Activated naive CD4-positive, alpha-beta T cell treated with anti-CD3 and anti-CD28 coated beads, Interleukin-2, amount 50 U/mL, for 16 hours (primary cell): ENCODE data around the gene LMF1.

Experiments used
- DNase-seq: peaks from one replicate; pipeline ENCODE4 v3.0.0-alpha.2; 2020

The LMF1 gene

DNA sequence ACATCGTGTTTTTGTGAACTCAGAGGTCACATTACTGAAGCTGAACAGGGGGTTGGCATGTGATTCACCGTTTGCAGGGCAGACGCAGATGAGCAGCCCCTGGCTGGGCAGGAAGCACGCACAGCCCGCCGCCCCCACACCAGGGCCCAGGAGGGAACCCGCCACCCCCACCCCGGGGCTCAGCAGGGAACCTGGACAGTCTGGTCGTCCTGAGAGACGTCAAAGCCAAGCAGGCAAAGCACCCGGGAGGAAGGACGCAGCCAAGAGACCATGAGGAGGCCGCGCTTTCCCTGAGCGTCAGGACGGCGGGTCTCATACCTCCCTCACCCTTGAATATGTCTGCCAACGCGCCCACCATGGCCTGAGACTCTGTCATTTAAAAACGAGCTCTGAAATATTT, 60.6 kb downstream of the LMF1 start:
- DNase-seq = no peak

GRCh38 chr16:909281-910000, 61.3 kb downstream of the LMF1 start:
- DNase-seq = no peak

- DNase-seq = no peak
Measured at GRCh38 chr16:908526-909155, 62.1 kb downstream of the LMF1 start.

DNA sequence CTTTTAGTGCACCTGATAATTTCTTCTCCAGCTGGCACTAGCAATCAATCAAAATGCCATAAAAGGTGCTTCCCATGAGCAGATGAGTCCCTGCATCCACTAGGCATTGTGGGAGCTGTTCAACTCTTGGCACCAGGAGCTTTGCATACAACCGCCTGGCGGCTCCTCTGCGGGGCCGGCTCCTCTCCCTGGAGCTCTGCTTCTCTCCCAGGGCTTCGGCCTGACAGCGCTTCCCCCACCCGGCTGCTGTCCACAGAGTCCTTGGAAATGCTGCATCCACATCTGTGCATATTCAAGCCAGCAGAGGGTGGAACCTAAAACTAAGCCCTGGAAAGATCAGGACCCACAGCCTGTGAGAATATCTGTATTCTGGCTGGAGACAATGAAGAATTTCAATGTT, 62.9 kb downstream of the LMF1 start:
- DNase-seq = no peak

DNA sequence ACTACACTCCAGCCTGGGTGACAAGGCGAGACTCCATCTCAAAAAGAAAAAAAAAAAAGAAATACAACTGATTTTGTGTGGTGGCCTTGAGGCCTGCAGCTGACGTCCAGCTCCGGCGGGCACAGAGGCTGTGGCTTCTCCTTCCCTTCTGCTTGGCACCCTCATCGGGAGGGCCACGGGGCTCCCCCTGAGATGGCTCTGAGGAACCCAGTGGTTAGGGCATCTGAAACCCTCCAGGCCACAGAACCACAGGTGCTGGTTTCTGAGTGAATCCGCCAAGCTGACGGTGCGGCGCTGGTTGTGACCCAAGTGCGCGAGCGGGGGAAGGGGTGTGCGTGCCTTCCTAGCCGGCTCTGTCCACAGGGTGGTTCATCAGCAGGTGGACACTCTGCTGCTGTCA, 63.4 kb downstream of the LMF1 start:
- no peak for DNase-seq

DNA sequence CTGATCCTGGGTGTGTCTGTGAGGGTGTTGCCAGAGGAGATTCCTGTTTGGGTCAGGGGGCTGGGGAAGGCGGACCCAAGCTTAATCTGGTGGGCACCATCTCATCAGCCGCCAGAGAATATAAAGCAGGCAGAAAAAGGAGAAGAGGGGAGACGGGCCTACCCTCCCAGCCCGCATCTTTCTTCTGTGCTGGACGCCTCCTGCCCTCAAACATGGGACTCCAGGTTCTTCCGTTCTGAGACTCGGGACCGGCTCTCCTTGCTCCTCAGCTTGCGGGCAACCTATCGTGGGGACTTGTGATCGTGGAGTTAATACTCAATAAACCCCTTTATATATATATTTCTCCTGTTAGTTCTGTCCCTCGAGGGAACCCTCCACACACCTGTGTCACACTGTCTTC, 64.5 kb downstream of the LMF1 start:
- no peak for DNase-seq

DNA sequence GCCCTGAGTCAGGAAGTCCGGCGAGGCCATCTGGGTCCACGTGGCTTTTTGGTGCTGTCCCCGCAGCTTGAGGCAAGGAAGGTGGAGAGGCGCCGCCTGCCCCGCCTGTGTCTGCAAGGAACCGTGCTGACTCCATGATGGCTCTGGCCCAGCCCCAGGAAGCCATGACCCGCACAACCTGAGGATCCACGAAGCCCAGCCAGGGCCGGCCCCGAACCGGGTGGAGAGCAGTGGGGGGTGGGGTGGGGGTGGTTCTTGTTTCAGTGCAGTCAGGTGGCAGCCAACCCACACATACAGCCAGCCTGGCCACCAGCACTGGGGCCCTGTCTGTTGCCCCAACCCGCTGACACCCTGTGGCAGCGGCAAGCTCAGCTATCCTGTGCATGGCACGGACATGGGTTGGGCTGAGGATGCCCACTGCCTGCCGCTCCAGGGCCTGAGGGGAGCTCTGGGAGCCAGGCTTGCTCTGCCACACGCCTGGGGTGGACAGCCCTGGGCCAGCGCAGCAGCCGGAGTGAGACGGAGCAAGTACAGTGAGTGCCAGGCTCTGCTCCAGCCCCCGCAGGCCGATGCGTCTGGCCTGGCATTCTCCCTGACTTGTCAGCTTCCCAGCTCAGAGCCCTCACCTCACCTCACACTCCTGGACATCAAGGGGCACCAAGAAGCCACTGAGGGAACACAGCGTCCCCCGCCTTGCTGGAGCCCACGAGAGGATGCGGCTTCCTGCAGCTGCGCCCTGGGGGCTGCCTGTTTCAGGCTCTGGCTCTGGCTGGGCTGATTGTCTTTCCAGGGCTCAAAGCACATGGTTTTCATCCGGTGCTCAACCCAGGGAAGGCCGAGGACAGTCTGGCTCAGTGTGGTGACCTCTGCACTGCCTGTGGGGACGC, 68.8 kb downstream of the LMF1 start:
- DNase-seq = no peak

DNA sequence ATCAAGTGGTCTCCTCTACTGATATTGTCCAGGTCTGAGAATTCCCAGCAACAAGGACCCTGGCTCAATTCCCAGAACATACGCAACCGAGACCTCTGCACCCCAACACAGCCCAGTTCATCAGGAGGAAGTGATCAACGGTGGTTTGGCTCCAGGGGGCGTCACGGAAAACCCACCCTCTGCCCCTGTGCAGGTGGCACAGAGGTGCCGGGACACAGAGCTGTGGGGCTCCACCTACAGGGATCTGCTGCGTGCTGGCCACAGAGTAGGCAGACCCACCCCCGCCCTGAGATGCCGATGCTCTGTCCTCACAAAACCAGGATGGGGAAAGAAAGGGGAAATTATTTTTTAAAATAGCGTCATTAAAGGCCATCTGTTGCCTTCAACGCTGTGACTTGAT, 69.6 kb downstream of the LMF1 start:
- DNase-seq = no peak

DNA sequence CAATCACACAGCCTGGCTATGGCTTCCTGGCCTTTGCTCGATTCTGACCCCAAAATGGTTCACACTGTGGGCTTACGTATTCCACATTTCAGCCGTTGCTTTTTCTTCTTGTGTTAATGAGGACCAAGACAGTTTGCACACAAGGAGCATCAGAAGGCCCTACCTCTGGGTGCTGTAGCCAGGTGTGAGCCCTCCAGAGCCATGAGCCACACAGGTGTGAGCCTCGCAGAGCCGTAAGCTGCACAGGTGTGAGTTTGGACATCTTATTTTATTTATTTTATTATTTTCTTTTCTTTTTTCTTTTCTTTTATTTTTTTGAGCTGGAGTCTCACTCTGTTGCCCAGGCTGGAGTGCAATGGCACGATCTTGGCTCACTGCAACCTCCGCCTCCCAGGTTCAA, 70.6 kb downstream of the LMF1 start:
- DNase-seq = no peak

DNA sequence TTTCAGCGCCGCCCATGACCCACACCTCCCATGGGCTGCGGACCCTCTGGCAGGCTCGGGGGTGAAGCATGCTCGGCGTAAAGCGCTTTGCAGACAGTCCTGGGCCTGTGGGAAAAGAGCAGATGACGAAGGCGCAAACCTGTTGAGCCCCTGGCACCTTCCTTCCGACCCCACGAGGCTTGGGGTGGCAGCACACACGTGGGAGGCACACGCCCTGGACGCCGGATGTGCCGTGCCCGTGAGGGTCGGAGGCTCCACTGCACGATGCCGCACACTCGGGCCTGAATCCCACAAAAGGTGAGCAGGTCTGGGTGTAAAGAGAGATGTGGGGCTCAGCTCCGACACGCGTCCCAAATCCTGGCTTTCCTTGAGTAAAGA, 71.1 kb downstream of the LMF1 start:
- DNase-seq = no peak

- no peak for DNase-seq
Measured at GRCh38 chr16:898761-899682, 71.8 kb downstream of the LMF1 start.

DNA sequence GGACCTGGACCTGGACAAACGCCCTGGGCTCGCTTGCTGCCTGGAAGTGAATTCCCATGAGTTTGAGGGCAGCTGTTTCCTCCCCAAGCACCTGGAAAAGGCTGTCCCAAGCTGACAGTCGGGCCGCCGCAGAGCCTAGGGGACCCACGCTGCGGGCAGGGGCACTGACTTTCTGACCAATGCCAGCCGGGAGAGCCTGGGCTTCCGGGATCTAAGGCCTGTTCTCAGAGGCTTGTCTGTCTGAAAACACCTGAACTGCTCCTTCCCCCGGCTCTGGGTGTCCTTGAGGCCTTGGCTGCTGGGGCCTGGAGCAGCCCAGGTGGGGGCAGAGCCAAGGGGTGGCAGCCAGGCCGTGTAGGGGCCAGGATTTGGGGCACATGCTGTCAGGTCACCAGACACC, 72.6 kb downstream of the LMF1 start:
- DNase-seq = no peak

DNA sequence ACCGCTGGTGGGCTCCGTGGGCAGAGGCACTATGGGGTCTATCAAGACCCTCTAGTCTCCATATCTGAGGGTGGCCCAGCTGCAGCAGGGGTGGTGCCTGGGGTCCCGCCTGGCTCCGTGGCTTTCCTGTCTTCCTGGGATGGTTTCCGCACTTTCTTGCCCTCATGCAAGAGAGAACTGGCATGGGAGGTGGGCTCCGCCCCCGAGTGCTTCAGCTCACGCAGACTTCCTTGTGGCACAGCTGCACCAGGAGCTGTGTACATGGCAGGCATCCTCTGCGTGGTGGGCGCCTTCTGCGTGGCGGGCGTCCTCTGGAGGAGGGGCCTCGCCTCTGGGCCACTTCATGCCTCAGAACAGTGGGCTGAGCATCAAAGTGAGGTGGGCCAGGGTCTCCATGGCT, 73.1 kb downstream of the LMF1 start:
- no peak for DNase-seq

DNA sequence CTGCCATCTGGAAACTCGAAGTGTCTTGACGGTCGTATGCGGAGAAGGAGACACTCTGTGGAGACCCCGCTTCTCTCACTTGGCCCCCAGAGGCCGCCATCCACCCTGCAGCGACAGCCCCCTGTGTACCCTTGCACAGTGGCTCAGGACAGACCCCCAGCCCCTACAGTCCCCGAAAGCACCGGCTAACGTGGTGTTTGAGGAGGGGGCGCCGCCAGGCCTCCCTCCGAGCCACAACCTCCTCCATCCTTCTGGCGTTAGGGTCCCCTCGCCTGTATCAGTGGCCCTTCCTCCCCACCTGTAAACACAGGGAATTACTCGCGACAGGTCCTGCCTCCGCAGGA, 73.6 kb downstream of the LMF1 start:
- no peak for DNase-seq

- no peak for DNase-seq
Measured at GRCh38 chr16:896261-897199, 74.3 kb downstream of the LMF1 start.

DNA sequence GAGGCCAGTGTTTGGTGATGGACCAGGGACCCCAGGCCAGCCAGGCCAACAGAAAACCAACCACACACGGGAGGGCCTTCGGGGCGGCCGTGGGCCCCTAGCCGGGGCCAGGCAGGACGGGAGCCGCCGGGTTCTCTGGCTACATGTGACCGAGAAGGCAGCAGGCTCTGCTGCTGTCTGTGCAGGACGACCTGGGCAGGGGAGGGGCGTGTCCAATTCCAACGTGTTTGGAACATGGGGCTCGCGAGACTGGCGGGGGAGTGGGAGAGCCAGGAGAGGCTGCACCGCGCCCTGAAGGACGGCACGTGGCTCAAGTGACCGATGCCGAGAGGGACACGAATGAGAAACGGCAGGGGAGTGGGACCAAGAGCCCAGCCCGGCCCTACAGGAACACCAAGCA, 75.4 kb downstream of the LMF1 start:
- no peak for DNase-seq

DNA sequence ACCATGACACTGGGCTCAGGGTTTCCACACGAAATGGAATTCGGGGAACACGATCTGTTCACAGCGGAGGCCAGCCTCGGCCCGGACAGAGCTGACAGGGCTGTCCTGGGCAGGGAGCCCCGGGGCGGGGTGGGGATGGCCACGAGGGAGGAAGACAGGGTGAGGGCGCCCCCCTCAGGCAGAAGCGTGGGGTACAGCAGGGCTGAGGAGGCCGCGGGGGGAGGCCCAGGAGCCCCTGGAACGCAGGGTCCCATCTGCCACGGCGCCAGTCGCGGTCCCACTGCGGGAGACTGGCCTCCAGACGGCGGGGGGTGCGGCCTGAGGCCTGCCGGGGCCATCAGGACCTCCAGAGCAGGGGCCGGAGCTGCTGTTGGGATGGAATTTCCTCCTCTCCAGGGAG, 75.9 kb downstream of the LMF1 start:
- no peak for DNase-seq

GRCh38 chr16:894136-894535, 76.6 kb downstream of the LMF1 start:
- DNase-seq = no peak

DNA sequence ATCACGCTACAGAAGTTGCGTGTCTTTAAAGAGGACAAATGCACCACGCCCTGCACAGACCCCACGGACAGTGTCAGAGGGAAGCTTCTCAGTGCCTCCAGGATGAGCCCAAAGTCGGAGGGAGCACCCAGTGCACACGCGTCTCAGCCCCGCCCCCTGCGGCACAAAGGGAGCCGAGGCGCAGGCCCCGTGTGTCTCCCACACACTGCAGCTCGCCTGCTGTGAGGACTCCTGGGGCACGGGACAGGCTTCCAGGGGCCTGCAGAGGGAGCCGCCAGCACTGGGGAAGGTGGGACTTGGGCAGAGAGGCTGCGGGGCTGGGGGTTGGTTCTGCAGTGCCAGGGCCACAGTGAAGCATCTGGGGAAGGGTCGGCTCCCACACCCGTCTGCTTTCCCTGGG, 77.4 kb downstream of the LMF1 start:
- no peak for DNase-seq

GRCh38 chr16:892536-893255, 78.1 kb downstream of the LMF1 start:
- no peak for DNase-seq

- no peak for DNase-seq
Measured at GRCh38 chr16:892006-892405, 78.8 kb downstream of the LMF1 start.
